H7 (cell line): ENCODE data around the gene RBBP7. TPM values are rescaled to one million over a fixed set of nuclear protein-coding genes. Genes with fewer than 3 reads are reported as not detected.
"Not testable (repeated sequence)": the region's sequence is repeated elsewhere in the genome, so short reads cannot be mapped to it uniquely, and the experiment has no call there.

Source experiments
- DNase-seq: peaks from one replicate; pipeline ENCODE4 v3.0.0; 2012
- H3K27me3 ChIP-seq: 2 replicates; pipeline ENCODE4 v1.6.0; 2011; ENCODE audit warnings: mild to moderate bottlenecking, low read length; ENCODE audit not compliant: control insufficient read depth, insufficient read depth
- H3K36me3 ChIP-seq: replicated peaks from 2 replicates; pipeline ENCODE4 v1.5.1; 2011; ENCODE audit warnings: low read length; ENCODE audit not compliant: control insufficient read depth, insufficient read depth
- H3K4me3 ChIP-seq: 2 replicates; pipeline ENCODE4 v1.5.1; 2011; ENCODE audit warnings: low read depth, mild to moderate bottlenecking, control low read depth, low read length, moderate library complexity; ENCODE audit not compliant: insufficient read depth
- total RNA-seq: library from RNA; depleted of rRNA; stranded (reverse); fragments of >200 nt; shearing (Covaris generic); gene quantifications from 2 replicates; pipeline ENCODE4 v1.2.3, GENCODE V29; 2014

The RBBP7 gene
- total RNA-seq, 1 experiment from 2014 or later, result 158 TPM

DNA sequence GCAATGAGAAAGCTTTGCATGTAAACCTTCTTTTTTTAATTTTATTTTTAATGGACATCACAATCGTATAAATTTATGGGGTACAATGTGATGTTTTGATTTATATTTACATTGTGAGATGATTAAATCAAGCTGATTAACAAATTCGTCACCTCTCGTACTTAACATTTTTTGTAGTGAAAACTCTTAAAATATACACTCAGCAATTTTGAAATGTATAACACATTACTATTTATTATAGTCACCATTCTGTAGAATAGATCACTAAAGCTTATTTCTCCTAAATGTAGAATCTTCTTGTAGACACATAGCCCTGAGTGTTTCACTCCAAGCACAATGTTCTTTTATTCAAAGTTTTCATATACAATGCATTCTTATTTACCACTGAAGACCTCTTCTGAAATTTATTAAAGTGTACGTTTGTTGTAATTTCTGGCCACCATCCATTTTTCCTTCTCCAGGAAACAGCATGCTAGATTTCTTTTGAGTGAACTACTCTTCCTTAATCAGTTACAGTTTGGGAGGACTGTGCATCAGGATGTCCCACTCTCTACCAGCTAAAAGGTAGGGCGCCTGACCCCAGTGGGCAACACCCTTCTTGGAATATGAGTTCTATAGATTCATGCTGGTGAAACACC lies 4.4 kb upstream of the RBBP7 start:
- no peak for DNase-seq
- no peaks in the 10 kb centered on the region for H3K36me3 ChIP-seq
- H3K4me3 ChIP-seq, result no peak overlapping the region
- no peaks in the 10 kb centered on the region; the same call in 1 of the 2 replicates for H3K27me3 ChIP-seq

DNA sequence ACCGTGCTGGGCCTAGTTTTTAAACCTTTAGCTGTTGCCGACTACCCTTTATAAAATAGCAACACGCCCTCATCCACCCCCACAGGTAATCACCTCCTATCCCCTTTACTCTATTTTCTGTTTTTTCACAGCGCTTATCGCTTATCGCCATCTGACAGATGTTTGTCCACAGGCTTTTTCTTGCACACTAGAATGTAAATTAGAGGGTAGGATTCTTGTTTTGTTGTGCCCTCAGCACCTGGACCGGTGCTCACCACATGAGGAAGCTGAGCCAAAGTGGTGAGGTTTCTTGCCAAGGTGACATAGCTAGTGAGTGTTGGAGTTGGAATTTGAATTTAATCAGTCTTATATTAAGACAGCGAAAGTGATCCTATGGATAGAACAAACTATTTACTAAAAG lies 2.9 kb upstream of the RBBP7 start:
- DNase-seq, result no peak
- H3K36me3 ChIP-seq, result peaks cover 1% of the 10 kb centered on the region
- H3K4me3 ChIP-seq, result no peak overlapping the region
- no peaks in the 10 kb centered on the region; the same call in 1 of the 2 replicates for H3K27me3 ChIP-seq

DNA sequence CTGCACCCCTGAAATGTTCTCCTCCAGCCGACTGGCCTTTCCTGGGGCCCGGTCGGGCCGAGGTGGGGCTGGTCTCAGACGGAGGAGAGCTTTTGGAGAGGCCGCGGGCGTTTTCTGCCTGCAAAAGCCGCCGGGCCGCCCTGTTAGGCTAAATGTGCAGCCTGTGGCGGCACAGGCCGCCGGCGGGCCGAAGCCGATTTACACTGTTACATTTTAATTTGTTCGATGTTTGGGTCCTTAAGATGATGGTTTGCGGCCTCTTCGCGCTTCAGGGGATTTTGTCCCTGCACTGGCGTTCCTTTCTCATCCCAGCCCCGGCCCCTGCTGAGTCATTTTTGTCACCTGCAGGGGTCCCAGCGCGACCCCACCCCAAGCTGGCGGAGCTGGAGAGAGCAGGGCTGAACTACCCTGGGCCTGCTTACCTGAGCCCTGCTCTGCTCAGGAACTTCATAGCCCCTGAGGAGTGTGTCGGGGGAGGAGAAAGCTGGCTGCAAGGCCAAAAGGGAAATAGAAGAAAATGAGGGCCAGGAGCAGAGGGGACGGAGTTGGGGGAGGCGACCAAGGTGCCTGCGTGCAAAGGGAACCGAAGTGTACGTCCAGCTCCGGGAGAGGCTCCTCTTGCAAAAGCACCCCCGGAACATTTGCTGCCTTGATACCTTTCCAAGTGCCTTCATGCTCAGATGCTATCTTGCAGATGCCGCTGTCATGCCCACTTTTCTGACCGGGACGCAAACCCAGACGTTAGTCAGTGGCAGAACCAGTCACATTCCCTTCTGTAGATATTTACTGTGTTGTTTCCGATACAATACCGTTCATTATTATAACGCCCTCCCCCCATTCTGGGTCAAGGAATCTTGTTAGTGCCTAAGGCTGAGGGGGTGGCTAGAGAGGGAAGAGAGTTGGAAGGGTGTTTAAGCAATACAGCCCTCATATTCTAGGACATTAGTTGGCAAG lies 977 bp upstream of the RBBP7 start:
- Histone ChIP-seq H3K4me3 (peak overlapping the region; percentile 71), H3K27me3 (no peaks in the 10 kb centered on the region; the same call in 1 of the 2 replicates), H3K36me3 (peaks cover 8% of the 10 kb centered on the region)
- DNase-seq, result peak; percentile 60

DNA sequence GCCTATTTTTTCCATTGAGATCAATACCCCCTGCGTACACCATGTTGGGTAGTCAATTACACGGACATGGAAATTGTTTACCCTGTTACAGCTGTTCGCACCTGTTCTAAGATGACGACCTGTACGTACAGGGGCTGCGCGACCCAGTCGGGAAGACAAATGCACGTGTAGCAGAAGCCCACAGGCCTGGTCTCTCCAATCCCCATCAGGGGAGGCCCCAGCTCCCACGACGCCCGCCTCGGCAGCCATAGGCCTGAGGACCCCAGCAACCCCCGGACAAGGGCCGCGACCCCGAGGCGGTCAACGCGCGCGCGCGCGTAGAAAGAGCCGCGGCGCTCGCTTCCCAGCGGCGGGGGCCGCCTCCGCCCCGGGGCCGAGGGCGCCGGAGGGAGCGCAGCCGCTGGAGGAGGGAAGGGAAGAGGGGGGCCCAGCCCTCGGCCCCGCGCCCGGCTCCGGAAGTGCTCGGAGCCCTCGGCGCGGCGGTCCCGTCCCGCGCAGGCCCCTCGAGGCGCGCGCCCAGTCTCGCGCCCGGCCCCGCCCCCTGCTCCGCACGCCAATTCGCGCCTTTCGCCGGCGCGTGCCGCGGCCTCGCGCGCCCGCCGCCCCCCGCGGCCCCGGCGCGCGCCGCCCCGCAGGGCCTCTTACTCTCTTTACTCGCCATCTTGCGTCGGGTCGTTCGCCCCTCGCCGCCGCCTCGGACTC lies 618 bp downstream of the RBBP7 start:
- Histone ChIP-seq H3K4me3 (peak overlapping the region; percentile 95), H3K27me3 (no peaks in the 10 kb centered on the region; the same call in 1 of the 2 replicates), H3K36me3 (peaks cover 10% of the 10 kb centered on the region)
- DNase-seq, result peak; percentile 88

DNA sequence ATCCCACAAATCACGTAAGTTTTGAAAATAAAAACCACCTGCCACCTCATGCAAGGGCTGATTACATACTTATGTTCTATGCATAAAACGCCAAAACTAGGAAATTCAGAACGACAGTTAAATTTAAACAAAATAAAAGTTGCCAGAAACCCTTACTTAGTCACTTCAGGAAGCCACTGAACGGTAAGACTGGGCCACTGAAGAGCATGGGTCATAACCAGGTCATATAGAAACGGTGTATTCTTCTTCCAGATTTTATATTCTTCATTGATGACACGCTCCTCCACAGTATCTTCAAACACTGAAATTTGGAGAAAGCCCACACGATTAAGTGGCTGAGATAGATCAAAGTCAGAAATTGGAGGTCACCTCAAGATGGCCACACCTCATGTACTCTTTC lies 1.2 kb downstream of the RBBP7 start:
- H3K27me3 ChIP-seq, result no peaks in the 10 kb centered on the region; the same call in 1 of the 2 replicates
- H3K4me3 ChIP-seq, result peak overlapping the region; percentile 95
- no peak for DNase-seq
- H3K36me3 ChIP-seq, result peaks cover 10% of the 10 kb centered on the region

DNA sequence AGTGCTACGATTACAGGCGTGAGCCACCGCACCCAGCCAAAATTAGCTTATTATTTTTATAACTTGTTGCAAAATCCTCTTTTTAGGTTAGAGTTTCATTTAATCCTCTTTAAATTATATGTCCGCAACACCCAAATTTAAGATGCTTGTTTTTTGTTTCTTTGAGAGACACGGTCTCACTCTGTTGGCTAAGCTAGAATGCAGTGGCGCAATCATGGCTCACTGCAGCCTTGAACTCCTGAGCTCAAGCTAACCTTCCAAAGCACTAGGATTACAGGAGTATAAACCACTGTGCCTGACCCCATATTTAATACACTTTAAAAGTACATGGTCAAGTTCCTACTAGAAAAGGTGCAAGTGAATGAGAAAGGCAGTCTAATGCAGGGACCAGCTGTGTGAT lies 2.2 kb downstream of the RBBP7 start:
- DNase-seq, result no peak
- Histone ChIP-seq H3K4me3 (no peak overlapping the region), H3K36me3 (peaks cover 11% of the 10 kb centered on the region), H3K27me3 (no peaks in the 10 kb centered on the region; the same call in 1 of the 2 replicates)

DNA sequence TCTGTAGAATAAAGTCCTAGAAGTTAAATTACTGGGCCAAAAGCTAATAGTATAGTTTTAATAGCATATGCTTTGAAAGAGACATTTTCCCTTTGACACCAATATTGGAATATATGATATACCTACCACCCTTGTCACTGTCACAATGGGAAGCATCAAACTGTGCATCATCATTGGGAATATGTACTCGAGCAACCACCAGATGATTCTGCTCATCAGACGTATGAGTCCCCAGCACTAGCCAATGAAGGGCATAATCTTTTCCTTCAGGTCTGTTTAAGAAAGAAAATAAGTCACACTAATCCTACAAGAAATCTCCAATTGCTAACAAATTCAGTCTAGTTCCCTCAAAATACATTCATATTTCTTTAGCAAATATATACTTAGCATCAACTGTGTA lies 7.3 kb downstream of the RBBP7 start:
- no peak for DNase-seq
- Histone ChIP-seq H3K27me3 (no peaks in the 10 kb centered on the region), H3K4me3 (no peak overlapping the region), H3K36me3 (peaks cover 40% of the 10 kb centered on the region)

DNA sequence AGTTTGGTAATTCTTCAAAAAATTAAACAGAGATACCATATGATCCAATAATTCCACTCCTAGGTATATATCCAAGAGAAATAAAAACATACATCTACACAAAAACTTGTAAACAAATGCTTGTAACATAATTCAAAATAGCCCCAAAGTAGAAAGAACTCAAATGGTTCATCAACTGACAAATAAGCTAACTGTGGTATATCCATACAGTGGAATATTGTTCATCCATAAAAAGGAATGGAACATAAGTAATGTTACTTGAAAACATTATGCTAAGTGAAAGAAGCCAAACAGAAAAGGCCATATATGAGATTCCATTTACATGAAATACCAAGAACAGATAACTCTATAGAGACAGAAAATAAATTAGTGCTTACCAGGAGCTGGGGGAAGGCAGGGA lies 13.4 kb downstream of the RBBP7 start:
- Histone ChIP-seq H3K36me3 (peaks cover 59% of the 10 kb centered on the region), H3K4me3 (no peak overlapping the region), H3K27me3 (no peaks in the 10 kb centered on the region)
- DNase-seq, result no peak

DNA sequence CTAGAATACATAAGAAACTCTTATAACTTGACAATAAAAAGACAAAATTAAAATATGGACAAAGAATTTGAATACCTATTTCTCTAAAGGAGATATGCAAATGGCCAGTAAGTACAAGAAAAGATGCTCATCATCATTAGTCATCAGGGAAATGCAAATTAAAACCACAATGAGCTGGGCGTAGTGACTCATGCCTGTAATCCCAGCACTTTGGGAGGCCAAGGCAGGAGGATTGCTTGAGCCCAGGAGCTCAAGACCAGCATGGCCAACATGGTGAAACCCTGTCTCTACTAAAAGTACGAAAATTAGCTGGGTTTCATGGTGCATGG lies 14.1 kb downstream of the RBBP7 start:
- not testable (repeated sequence) for H3K27me3 ChIP-seq, DNase-seq, H3K4me3 ChIP-seq
- H3K36me3 ChIP-seq, result peaks cover 58% of the 10 kb centered on the region

DNA sequence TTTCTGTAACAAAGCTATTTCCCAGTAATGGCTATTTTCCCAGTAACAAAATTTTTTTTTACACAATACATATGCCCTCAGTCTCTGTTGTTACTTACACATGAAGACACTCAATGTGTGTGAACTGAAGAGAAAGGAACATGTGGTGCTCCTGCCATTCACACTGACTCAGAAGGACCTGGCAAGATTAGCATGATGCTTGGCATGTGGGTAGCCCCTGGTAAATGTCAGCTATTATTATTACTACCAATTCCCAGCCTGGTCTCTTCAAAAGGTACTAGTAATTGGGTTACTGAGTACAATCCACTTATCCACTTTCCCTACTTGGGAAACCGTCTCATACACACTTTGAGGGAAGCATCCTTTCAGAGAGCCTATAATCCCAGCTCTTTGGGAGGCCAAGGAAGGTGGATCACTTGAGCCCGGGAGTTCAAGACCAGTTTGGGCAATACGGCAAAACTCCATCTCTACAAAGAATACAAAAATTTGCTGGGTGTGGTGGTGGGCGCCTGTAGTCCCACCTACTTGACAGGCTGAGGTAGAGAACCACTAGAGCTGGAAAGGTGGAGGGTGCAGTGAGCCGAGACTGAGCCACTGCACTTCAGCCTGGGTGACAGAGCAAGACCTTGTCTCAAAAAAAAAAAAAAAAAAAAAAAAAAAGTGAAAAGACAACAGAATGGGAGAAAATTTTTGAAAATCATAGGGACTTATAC lies 14.6 kb downstream of the RBBP7 start:
- Histone ChIP-seq H3K36me3 (peaks cover 58% of the 10 kb centered on the region), H3K4me3 (no peak overlapping the region), H3K27me3 (no peaks in the 10 kb centered on the region)
- no peak for DNase-seq

DNA sequence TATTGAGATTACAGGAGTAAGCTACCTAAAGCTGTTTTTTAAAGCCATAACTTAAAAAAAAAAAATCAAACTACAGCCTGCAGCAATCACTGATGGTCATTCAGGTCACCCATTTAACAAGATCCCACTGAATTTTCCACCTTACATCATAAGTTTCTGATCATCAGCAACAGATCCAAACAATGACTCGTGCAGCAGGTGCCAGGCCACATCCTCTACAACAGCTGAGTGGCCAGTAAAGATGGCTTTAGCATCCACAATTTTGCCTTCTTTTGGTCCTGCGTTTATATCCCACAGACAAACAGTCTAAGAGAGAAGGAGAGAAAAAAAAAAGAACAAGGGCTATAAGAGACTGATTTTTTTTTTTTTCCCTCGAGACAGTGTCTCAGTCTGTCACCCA lies 16.6 kb downstream of the RBBP7 start:
- Histone ChIP-seq H3K36me3 (peaks cover 54% of the 10 kb centered on the region), H3K4me3 (no peak overlapping the region), H3K27me3 (no peaks in the 10 kb centered on the region)
- DNase-seq, result no peak

DNA sequence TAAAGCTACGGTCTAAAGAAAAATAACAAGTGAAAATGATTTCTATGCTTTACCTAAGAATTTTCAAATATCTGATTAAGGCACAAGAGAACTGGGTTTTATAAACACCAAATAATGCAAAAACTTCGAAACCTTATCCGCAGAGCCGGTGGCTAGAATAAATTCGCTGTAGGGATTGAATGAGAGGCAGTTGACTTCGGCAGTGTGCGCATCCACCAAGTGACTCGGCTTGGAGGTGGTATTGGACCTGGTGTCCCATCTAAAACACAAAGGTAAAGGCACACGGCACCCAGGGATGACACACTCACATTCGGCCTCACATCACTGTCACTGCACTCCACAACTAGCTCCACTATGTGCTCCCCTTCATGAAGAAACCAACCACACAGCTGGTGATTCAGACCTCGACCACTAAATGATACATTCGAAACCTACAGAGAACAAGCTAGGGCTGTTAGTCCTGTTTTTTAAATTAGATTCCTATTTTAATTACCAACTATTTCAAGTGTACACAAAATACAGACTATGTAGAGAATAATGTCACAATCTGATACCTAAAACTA lies 17.5 kb downstream of the RBBP7 start:
- Histone ChIP-seq H3K27me3 (no peaks in the 10 kb centered on the region), H3K4me3 (no peak overlapping the region), H3K36me3 (peaks cover 55% of the 10 kb centered on the region)
- DNase-seq, result no peak

DNA sequence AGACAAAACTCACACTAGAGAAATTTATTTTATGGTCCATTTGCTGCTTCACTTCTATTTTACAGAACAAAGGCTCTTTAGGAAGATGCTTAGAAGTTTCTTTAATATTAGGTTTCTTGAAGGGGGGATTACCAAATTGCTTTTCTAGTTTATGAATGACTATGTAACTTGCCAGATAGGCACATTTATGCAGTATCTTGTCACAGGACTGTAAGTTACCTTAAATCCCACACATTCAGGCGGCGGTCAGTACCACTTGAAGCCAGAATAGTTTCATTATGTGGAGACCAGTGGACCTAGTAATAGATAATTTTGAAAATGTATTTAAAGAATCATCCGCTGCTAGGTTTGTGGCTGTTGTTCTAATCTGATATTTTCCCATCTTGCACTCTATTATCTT lies 18.3 kb downstream of the RBBP7 start:
- DNase-seq, result no peak
- H3K27me3 ChIP-seq, result no peaks in the 10 kb centered on the region
- H3K4me3 ChIP-seq, result no peak overlapping the region
- H3K36me3 ChIP-seq, result peaks cover 48% of the 10 kb centered on the region

DNA sequence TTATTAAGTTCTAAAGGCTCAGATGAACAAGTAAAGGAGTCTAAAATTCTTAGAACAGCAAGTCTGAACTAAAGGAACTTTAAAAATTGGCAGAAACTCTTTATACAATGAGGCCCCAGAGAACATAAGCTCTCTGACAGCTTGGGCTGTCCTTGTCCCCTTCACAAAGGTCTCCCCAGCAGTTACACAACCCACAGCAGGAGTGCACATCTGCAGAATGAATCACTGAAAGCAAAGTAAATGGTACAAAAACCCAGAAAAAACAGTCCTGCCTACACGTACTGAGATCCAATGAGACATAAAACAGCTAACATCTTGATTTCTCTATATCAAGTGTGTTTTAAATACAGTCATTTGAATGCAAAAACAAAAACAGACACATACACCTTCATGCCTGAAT lies 18.7 kb downstream of the RBBP7 start:
- Histone ChIP-seq H3K36me3 (peaks cover 44% of the 10 kb centered on the region), H3K27me3 (no peaks in the 10 kb centered on the region), H3K4me3 (no peak overlapping the region)
- no peak for DNase-seq
